Measurements from ENCODE around the gene URB1.
"Not testable (repeated sequence)": the region's sequence is repeated elsewhere in the genome, so short reads cannot be mapped to it uniquely, and the experiment has no call there.

- not testable (repeated sequence) for TF ChIP-seq CTCF (IDR thresholded peaks at IDR 0.05); REST (IDR thresholded peaks at IDR 0.05; ENCODE audit: insufficient read depth in 1 of 2, low read depth in 2 of 2, low read length in 1 of 2); POLR2AphosphoS5 (IDR thresholded peaks at IDR 0.05; ENCODE audit: low read depth, low read length)
Observed at GRCh38 chr21:32310976-32311375, 81.8 kb downstream of the URB1 start.
